ENCODE data around the gene FGGY.

FGGY gene

GRCh38 chr1:59315529-59316463 is 18.9 kb downstream of the FGGY start:
- no peak for DNase-seq

- no peak for DNase-seq
These were observed 19.7 kb downstream of the FGGY start for GRCh38 chr1:59316497-59317128.

GRCh38 chr1:59317343-59317742 is 20.4 kb downstream of the FGGY start:
- DNase-seq, result no peak

- no peak for DNase-seq
These were observed 20.9 kb downstream of the FGGY start for GRCh38 chr1:59317780-59318179.

GRCh38 chr1:59318271-59318860 is 21.5 kb downstream of the FGGY start:
- peak in 1 of 2 donors; percentile 25 for DNase-seq

- no peak for DNase-seq
These were observed 25.5 kb downstream of the FGGY start for GRCh38 chr1:59322394-59322793.

GRCh38 chr1:59322814-59323213 is 25.9 kb downstream of the FGGY start:
- DNase-seq, result no peak

- DNase-seq, result no peak
These were observed 27.0 kb downstream of the FGGY start for GRCh38 chr1:59323879-59324278.

GRCh38 chr1:59328353-59328752 is 31.5 kb downstream of the FGGY start:
- no peak for DNase-seq

- no peak for DNase-seq
These were observed 32.6 kb downstream of the FGGY start for GRCh38 chr1:59329412-59330053.

GRCh38 chr1:59331686-59332620 is 35.1 kb downstream of the FGGY start:
- no peak for DNase-seq

- no peak for DNase-seq
These were observed 36.1 kb downstream of the FGGY start for GRCh38 chr1:59332983-59333382.

GRCh38 chr1:59333626-59334277 is 36.9 kb downstream of the FGGY start:
- DNase-seq, result peak; percentile 40 to 43

- DNase-seq, result no peak
These were observed 43.8 kb downstream of the FGGY start for GRCh38 chr1:59340411-59341307.

GRCh38 chr1:59342801-59343575 is 46.1 kb downstream of the FGGY start:
- no peak for DNase-seq

GRCh38 chr1:59343576-59343840 is 46.6 kb downstream of the FGGY start:
- DNase-seq, result no peak

GRCh38 chr1:59345221-59345620 is 48.3 kb downstream of the FGGY start:
- DNase-seq, result no peak

GRCh38 chr1:59346429-59346828 is 49.5 kb downstream of the FGGY start:
- no peak for DNase-seq

GRCh38 chr1:59349101-59349500 is 52.2 kb downstream of the FGGY start:
- no peak for DNase-seq

- no peak for DNase-seq
These were observed 53.6 kb downstream of the FGGY start for GRCh38 chr1:59350521-59350920.
